GM10266 (cell line): ENCODE results near the gene PRKG1.

Source experiments
- DNase-seq: peaks from one replicate; pipeline ENCODE4 v3.0.0; 2012; ENCODE audit errors: extremely low spot score
- TF ChIP-seq, protein P1 (sequence below): IDR thresholded peaks from 2 replicates; pipeline ENCODE4 v1.5.1; 2012; ENCODE audit warnings: mild to moderate bottlenecking, low read depth; ENCODE audit not compliant: control insufficient read depth, insufficient read depth; ENCODE audit errors: missing control alignments

The PRKG1 gene

DNA sequence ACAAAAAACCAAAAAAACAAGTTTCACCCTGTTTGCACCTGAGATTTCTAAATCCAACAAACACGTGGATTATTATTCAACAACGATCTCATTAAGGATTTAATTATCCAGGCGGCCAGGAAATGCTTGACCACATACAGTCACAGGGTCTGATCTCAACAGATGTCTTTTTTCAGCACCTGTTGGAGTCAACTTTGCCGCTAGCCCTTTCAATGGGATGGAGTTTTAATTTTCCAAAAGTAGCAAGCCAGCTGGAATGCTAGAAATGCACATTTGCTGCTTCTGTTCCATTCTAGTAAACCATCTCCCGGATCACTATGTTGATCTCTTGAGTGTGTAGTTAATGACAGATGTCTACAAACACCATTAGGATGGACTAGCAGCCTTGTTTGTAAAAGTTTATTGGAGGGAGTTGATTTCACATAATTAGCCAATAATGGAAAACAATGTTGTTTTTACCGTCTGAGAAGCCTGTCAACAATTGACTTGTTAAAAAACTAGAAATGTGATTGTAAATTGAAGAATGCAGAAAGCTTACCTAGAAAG is 1175.6 kb downstream of the PRKG1 start:
- TF ChIP-seq, protein P1, sequence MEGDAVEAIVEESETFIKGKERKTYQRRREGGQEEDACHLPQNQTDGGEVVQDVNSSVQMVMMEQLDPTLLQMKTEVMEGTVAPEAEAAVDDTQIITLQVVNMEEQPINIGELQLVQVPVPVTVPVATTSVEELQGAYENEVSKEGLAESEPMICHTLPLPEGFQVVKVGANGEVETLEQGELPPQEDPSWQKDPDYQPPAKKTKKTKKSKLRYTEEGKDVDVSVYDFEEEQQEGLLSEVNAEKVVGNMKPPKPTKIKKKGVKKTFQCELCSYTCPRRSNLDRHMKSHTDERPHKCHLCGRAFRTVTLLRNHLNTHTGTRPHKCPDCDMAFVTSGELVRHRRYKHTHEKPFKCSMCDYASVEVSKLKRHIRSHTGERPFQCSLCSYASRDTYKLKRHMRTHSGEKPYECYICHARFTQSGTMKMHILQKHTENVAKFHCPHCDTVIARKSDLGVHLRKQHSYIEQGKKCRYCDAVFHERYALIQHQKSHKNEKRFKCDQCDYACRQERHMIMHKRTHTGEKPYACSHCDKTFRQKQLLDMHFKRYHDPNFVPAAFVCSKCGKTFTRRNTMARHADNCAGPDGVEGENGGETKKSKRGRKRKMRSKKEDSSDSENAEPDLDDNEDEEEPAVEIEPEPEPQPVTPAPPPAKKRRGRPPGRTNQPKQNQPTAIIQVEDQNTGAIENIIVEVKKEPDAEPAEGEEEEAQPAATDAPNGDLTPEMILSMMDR = no peak
- DNase-seq = no peak

DNA sequence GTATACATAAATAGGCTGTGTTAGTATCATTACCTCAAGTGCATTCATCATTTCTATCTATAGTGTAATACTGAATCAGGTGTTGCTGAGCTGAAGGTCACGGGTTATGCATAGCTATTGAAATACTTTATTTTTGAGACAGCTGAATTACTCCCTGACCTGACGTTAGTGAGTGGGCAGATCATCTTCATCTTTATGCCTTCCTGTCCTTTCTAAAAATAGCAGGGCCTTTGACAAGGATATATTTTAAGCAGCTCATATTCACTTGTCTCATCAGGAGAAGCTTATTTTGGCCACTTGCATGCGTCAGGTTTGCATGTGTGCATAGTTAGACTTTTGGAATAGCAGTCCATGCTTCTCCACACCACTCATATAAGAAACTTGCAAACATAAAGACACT is 1176.2 kb downstream of the PRKG1 start:
- TF ChIP-seq, protein P1 = no peak
- DNase-seq = no peak

DNA sequence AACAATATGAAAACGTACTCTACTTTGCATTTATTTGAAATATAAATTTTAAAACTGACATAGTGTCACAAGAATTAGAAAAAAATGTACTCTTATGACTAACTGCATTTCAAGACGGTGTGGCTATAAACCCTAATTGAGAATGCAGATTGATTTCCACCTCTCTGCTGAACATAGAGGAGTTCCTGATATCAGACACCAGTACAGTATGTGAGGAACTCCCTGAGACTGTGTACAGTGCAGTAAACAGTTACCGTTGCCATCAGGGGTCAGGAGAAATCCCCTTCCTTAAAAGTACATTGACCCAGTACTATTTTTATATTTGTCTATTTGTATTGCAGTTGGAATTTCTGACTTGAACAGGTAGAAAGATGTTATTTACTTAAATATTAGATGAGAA is 1178.0 kb downstream of the PRKG1 start:
- no peak for DNase-seq
- TF ChIP-seq, protein P1 = no peak

DNA sequence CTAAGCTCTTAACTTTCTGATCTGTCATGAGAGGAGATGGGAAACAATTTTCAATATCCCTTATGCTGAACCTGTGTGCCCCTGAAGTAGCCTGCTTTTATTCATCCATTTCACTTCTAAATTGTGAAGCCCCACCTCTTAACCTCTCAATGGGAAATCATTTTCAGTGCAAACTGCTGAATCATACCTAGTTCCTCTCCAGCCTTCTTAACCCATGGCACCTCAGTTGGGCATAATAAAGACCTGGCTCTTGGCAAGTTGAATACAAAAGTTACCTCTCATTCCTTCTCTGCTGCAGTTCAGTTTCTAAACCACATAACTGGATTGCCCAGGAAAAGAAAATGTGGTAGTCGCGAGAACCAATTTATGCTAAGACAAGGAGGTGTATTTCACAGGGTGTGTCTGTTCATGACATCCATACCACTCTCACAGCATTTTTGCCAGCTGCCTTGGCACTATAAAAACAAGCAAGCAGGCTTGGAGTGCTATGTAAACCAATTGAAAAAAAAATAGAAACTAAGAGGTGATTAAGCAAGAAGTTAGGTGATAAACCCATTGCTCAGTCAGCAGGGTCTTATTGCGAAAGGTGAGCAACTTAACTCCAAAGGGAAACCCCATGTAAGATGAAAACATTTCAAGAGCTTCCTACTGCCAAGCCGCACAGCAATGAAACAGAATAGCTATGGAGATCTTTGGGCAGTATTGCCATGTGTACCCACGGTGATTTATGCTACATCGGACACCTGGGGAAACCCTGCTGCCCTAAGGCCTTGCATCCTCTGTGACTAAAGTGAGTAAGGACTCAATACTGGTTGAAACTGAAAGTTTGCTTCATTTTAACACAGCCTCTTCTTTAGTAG is 1182.8 kb downstream of the PRKG1 start:
- TF ChIP-seq, protein P1 = no peak
- peak; percentile 16 for DNase-seq

DNA sequence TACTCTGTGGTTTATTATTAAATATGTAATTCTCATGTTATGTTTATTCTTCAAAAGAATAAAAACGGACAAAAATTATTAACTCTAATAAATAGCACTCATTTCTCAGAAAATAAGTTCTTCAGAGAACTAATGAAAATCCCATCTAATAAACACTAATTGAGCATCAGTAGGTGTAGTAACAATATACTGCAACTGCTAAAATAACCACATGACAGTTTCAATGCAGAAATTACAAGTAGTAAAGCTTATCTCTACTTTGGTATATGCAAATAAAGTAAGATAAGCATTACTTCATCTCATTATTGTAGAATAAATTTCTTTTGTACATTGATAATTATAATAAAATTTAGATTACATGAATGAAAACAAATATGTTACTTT is 1183.4 kb downstream of the PRKG1 start:
- no peak for DNase-seq
- TF ChIP-seq, protein P1 = no peak

DNA sequence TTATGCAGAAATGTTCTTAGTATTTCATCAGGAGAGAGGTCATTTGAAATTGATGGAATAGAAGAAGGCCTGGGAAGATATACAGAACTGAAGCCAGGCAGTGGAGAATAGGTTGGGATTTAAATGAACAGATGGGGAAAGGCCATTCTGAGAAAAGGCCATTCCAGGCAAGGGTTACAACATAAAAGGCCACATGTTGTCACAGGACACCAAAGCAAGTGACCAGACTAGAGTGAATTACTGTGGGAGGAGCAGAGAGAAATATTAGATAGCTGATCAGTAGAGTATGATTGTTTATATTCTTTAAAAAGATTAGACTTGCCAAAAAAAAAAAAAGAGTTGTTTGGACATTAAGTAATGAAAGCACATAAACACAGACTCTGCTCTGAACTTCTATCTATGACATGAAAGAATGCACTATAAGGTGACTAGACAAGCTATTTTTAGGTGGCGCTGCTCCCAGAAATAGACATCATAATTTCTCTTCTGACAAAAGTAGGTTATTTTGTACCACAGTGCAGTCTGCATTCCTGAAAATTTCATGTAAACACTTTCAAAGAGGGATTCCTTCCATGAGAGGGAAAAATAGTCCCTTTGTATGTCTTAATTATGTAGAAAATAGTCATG is 1184.6 kb downstream of the PRKG1 start:
- no peak for DNase-seq
- TF ChIP-seq, protein P1 = no peak

DNA sequence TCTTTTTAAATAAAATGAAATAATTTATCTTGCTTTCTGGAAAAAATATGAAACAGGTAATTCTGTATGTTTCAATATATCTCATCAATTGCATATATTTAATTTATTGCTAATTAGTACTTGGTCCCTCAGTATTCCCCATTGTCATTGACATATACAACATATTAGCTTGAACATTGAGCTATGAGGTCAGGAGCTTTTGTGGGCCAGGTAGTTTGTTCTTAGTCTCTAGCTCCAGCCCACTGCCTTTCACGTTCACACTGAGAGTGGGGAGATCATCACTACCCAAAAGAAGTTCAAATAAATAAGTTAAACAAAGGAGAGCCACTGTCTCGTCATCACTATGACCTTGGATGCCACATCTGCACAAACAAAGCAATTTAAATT is 1185.1 kb downstream of the PRKG1 start:
- TF ChIP-seq, protein P1 = no peak
- DNase-seq = no peak
